Activated CD4-positive, alpha-beta T cell treated with anti-CD3 and anti-CD28 coated beads for 48 hours (primary cell): Measurements from ENCODE around the gene ZDHHC24.
"Not testable (repeated sequence)": the region's sequence is repeated elsewhere in the genome, so short reads cannot be mapped to it uniquely, and the experiment has no call there.

ENCODE experiments used
- DNase-seq: peaks from one replicate; pipeline ENCODE4 v3.0.0-alpha.2; 2020

The ZDHHC24 gene

GRCh38 chr11:66543263-66544107 is 2.4 kb downstream of the ZDHHC24 start:
- peak; percentile 58 for DNase-seq

GRCh38 chr11:66542362-66542761 is 3.5 kb downstream of the ZDHHC24 start:
- no peak for DNase-seq

GRCh38 chr11:66541892-66542291 is 4.0 kb downstream of the ZDHHC24 start:
- DNase-seq = no peak

GRCh38 chr11:66540598-66540997 is 5.2 kb downstream of the ZDHHC24 start:
- DNase-seq = not testable (repeated sequence)

- no peak for DNase-seq
Measured at GRCh38 chr11:66539870-66540213, 6.0 kb downstream of the ZDHHC24 start.

- no peak for DNase-seq
Measured at GRCh38 chr11:66539170-66539869, 6.5 kb downstream of the ZDHHC24 start.

- DNase-seq = no peak
Measured at GRCh38 chr11:66532784-66533183, 13.1 kb downstream of the ZDHHC24 start.

DNA sequence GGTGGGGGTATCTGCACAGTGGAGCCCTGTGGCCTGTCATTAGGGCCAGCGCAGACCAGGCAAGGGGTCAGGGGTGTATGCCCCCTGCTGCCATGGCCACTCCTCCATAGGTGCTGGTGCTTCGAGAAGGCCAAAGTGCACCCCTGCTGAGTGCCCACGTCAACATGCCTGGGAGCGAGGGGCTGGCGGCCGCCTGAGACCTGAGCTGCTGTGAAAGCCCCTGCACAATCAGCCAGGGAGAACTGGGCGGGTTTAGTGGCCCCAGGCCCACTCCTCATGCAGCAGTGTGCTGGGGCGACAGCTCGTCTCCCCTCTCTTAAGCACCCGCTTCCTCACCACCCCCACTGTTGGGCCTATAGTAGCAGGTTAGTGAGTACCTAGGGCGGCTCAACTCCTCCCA is 14.0 kb downstream of the ZDHHC24 start:
- DNase-seq = no peak

DNA sequence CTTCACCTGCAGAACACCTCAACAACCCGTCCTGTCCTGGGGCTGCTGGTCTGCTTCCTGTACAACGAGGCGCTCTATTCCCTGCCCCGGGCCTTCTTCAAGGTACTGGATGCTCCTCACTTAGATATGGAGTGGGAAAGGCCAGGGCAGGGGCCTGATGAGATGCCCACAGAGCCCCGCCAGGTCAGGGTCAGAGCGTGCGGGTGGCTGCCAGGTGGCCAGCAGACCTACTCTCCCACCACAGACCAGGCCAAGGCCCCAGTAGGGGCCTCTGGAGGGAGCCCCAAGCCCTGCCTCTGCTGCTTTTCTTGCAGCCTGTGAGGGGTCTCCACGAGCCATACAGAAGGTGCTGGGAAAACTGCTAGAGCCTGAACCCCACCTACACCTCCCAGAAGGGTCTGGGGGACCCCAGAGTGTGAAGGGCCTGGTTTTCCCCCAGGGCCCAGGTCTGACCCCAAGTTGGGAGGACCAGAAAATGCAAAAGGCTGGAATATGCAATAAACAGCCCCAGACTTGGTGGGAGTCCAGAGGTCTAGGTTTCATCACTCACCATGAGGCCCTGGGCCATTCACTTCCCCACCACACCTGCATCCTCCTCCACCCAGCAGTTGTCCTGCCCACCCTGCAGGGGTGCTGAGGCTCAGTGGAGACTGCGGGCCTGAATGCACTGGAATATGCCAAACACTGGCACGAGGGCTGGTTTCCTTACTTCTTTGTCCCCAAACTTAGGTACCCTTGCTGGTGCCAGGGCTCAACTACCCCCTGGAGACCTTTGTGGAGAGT is 14.7 kb downstream of the ZDHHC24 start:
- no peak for DNase-seq

DNA sequence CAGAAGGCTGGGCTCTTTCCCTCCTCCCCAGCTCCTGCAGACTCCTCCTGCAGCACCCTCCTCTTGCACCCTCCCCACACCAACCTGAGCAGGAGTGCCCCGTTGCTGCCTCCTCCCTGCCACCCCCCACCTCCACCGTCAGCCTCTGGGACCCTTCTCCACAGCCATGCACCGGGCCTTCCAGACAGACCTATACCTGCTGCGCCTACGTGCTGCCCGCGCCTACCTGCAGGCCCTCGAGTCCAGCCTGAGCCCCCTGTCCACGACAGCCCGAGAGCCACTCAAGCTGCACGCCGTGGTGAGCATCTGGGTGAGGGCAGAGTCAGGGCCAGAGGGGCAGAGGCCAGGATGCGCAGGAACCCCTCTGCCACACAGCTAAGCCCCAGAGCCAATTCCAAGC is 16.2 kb downstream of the ZDHHC24 start:
- DNase-seq = no peak

GRCh38 chr11:66529069-66529468 is 16.8 kb downstream of the ZDHHC24 start:
- DNase-seq = no peak

GRCh38 chr11:66524304-66525040 is 21.4 kb downstream of the ZDHHC24 start:
- DNase-seq = no peak

DNA sequence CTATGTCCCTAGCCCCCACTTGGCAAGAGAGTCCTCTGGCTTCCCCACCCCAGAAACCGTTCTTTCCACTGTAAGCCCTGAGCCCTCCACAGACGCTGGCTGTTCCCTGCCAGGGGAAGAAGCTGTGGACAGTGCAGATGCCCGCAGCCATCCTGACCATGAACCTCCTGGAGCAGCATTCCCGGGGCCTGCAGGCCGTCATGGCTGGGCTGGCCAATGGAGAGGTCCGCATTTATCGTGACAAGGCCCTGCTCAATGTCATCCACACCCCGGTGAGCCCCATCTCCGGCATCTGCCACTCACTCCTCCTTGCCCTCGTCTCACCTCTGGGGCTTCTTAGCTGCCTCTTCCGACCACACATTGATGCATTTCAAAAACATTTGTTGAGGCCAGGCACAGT is 22.2 kb downstream of the ZDHHC24 start:
- no peak for DNase-seq

GRCh38 chr11:66510990-66511339 is 34.9 kb downstream of the ZDHHC24 start:
- no peak for DNase-seq

DNA sequence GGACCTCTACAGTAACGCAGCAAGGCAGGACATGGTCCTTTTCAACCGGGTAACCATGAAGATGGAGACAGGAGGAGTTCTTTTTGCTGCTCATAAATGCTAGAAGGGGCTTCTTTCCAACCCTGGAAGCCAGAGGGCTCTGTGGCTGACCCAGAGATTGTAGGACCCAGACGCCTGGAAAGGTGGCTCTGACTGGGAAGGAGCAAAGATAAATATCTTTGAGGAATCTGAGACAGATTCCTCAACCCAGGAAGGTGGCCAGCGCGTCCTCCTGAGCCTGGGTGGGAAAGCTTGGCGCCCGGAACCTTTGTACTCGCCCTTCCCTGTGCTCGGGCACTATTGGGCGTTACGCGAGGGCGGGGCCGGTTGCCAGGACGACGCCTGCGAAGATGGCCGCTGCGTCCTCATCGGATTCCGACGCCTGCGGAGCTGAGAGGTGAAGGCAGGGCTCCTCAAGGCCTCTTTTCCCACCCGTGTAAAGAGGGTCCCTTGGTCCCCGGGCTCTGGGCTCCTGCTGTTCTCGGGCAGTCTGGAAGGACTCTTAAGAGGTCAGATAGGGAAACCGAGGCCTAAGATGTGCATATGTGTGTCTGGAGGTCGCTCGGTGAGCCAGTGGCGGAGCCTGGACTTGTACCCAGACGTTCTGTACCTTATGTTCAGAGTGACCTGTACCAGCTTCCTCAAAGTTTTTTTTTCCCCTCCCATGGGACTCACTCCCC is 35.4 kb downstream of the ZDHHC24 start, which contains the start of gene BBS1:
BBS1 (plus strand) TSS at position 365 of the 719 bp plus-strand sequence; CDS start at position 390, 25 bp downstream.
- peak; percentile 89 for DNase-seq

DNA sequence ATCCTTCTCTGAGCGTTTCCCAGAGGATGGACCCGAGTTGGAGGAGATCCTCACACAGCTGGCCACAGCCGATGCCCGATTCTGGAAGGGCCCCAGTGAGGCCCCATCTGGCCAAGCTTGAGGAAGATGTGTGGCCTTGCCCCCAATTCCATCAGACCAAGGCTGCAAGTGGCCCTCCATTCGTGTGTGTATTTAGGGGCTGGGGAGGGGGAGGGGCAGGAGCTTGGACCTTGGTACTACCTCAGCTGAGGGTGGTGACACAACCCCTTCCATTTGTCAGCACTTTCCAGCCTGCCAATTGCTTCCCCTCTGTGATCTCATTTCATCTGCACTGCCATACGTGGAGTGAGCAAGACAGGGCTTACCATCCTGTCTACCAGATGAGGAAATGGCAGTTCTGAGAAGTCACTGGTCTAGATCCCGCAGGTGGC is 36.7 kb downstream of the ZDHHC24 start:
- no peak for DNase-seq

GRCh38 chr11:66505276-66505816 is 40.5 kb downstream of the ZDHHC24 start:
- no peak for DNase-seq

DNA sequence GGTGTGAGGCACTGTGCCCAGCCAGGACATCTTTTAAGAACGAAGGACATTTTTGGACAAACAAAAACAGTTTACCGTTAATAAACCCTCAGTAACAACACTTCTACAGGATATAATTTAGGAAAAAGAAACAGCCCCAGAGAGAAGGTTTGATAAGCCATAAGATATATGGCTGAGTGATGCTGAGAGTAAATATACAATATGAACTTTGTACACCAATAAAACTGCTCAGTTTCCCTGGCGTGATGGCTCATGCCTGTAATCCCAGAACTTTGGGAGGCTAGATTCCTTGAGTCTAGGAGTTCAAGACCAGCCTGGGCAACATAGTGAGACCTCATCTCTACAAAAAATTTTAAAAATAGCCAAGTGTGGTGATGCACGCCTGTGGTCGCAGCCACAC is 47.3 kb downstream of the ZDHHC24 start:
- DNase-seq = no peak

DNA sequence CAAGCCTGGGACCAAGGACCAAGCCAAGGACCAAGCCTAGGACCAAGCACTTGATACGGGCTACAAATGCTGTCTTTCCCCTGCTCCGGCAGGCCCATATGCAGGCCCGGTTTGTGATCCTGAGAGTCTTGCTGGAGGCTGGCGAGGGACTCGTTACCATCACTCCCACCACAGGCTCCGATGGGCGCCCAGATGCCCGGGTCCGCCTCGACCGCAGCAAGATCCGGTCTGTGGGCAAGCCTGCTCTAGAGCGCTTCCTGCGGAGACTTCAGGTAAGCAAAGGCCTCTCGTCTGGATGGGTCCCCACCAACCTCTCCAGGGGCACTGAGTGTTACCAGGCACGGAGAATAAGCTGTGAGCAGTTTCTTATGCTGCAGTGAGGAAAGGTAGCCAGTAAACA is 48.6 kb downstream of the ZDHHC24 start:
- DNase-seq = no peak

GRCh38 chr11:66495401-66495854 is 50.4 kb downstream of the ZDHHC24 start:
- peak; percentile 41 for DNase-seq

- no peak for DNase-seq
Measured at GRCh38 chr11:66494935-66495334, 50.9 kb downstream of the ZDHHC24 start.

DNA sequence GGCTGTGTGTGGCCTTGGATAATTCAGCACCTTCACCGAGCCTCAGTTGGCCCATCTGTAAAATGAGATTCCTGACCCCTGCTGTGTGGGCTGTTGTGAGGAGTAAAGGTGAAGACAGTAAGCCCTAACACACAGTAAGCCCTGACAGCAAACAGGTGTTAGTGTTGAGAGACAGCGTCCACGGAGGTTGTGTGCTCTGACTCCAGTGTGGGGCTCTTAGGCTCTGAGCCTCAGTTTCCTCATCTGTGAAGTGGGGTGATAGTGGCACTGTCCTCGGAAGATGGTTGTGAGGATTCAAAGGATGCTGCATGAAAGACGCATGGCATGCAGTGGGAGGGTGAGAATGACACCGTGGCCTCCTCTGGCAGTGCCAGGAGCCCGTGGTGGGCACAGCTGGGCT is 51.4 kb downstream of the ZDHHC24 start:
- DNase-seq = no peak
